NB4 (cell line): Measurements from ENCODE around the gene IL17REL.

Experiments
- POLR2A ChIP-seq: IDR thresholded peaks from 2 replicates; pipeline ENCODE4 v1.6.1; 2011; ENCODE audit warnings: mild to moderate bottlenecking; ENCODE audit not compliant: insufficient read length; ENCODE audit errors: extremely low read depth
- TF ChIP-seq, protein P1 (sequence below): IDR thresholded peaks from 2 replicates; pipeline ENCODE4 v1.6.1; 2011; ENCODE audit warnings: low read depth, low read length
- TF ChIP-seq, protein P2 (sequence below): IDR thresholded peaks from one replicate; pipeline ENCODE4 v1.5.1; 2012; ENCODE audit warnings: low read depth, low read length

DNA sequence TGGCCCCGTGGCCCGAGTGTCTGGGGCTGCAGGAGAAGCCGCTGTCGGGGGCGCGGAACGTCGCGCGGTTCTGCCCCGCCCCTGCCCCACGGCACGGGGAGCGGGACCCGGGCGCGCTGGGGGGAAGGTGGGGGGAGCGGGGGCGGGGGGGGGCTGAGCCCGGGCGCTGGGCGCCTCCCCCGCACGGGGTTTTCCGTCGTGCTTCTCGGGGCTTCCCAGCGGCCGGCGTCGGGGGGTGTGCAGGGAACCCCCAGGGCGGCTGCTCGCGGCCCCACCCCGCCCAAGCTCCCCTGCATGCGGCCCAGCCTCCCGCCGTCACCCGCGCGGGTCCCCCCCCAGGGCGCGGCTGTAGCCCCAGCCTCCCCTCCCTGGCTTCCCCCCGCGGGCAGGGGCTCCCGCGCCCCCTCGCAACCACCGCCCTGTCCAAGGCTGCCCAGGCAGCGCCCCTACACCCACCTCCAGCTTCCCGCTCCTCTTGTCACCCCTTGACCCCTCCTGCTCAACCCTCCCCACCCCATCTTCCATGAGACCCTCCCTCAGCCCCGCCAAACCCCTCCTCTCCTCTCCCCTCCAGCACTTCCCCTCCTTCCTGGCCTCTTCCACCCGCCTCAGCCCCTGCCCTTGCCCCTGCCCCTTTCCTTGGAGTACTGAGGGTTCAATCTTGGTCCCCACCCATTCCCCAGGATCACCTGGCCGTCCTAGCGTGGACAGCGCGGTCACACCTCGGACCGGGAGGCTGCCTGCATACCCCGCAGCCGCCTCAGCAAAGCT lies 1.7 kb downstream of the IL17REL start:
- no peak for TF ChIP-seq POLR2A
- TF ChIP-seq, protein P1, sequence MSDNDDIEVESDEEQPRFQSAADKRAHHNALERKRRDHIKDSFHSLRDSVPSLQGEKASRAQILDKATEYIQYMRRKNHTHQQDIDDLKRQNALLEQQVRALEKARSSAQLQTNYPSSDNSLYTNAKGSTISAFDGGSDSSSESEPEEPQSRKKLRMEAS, result no peak
- TF ChIP-seq, protein P2, sequence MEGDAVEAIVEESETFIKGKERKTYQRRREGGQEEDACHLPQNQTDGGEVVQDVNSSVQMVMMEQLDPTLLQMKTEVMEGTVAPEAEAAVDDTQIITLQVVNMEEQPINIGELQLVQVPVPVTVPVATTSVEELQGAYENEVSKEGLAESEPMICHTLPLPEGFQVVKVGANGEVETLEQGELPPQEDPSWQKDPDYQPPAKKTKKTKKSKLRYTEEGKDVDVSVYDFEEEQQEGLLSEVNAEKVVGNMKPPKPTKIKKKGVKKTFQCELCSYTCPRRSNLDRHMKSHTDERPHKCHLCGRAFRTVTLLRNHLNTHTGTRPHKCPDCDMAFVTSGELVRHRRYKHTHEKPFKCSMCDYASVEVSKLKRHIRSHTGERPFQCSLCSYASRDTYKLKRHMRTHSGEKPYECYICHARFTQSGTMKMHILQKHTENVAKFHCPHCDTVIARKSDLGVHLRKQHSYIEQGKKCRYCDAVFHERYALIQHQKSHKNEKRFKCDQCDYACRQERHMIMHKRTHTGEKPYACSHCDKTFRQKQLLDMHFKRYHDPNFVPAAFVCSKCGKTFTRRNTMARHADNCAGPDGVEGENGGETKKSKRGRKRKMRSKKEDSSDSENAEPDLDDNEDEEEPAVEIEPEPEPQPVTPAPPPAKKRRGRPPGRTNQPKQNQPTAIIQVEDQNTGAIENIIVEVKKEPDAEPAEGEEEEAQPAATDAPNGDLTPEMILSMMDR, result no peak
